ENCODE results near the gene NEU1.
"Not testable (repeated sequence)": the region's sequence is repeated elsewhere in the genome, so short reads cannot be mapped to it uniquely, and the experiment has no call there.

Gene NEU1

DNA sequence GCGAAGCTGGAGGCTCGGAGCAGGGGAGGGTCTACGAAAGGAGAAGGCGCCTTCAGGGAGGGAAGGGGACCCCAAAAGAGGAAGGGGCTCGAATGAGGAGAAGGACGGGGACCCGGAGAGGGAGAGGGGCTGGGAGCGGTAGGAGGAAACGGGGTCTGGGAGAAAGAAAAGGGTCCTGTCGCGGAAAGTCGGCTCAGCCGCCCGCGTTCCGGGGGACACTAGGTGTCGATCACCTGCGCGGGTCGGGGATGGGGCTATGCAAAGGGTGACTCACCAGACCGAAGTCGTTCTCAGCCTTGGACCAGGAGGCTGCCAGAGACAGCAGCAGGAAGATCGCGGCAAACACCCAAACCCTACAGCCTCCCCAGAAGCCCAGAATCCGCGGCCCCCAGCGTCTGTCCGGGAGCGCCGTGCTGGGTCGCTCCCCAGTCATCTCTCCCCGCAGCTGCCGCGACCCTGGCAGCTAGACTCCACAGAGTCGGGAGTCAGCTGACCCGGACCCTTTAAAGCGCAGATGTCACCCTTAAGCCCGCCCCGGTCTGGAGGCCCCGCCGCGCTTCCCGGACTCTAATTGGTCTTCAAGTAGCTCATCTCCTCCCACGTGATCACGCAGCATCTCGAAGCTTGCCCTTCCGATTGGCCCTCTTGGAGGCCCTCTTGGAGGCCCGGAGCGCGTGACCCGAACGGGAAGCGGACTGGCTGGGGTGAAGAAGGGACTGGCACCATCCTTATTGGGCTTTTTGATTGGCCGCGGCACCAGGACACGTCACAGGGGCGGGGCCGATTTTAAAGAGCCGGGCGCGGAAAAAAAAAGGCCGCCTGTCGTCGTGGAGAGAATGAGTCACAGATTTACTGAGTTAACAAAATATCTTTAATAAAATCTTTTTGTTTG is at the start of gene NEU1:
TSS of gene NEU1 (minus strand) at position 478 of the 892 bp plus-strand sequence. CDS start at position 433, 45 bp downstream.
- DNase-seq (ENCODE audit: low read depth), result peak; percentile 100

DNA sequence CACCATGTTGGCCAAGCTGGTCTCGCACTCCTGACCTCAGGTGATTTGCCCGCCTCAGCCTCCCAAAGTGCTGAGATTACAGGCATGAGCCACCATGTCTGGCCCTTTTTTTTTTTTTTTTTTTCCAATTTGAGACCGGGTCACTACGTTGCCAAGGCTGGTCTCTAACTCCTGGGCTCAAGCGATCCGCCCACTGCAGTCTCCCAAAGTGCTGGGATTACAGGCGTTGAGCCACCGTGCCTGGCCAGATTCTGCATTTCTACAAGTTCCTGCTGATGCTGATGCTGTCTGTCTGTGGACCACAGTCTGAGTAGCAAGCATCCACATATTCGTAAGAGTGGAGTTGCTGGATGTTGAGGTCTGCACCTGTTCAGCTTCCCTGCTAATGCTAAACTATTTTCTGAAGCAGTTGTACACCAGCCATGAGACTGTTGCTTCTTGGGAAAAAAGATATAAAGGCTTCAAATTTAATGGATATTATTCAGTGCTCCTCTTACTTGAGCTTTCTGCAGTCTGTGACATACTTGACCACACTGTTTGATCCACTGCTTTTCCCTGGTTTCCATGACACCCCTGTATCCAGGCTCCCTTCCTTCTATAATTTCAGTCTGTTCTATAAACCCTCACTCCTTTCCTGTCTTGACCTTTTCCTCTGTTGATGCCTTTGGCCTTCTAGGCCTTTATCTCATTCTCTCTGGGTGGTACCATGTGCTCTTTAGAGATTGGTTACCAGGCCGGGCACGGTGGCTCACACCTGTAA is 49.4 kb upstream of the NEU1 start:
- DNase-seq (ENCODE audit: low read depth), result no peak

DNA sequence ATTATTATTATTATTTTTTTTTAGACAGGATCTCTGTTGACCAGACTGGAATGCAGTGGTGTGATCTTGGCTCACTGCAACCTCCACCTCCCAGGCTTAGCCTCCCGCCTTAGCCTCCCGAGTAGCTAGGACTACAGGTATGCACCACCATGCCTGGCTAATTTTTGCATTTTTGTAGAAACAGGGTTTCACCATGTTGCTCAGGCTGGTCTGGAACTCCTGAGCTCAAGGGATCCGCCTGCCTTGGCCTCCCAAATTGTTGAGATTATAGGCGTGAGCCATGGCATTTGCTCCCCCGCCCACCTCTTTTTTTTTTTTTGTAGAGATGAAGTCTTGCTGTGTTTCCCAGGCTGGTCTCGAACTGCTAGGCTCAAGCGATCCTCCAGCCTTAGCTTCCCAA is 46.7 kb upstream of the NEU1 start:
- not testable (repeated sequence) for DNase-seq (ENCODE audit: low read depth)

DNA sequence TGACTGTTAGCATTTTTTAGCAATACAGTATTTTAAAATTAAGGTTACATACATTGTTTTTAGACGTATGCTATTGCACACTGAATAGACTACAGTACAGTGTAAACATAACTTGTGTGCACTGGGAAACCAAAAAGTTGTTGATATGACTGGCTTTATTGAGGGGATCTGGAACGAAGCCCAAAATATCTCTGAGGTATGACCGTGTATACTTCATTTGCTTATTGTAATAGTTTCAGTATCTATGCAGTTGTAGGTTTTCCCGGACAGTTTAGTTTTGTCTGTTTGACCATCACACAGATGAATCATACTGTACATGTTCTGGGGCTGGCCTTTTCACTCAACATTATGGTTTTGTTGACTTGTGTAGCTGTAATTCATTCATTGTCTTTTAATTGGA is 46.2 kb upstream of the NEU1 start:
- peak; percentile 60 for DNase-seq (ENCODE audit: low read depth)

DNA sequence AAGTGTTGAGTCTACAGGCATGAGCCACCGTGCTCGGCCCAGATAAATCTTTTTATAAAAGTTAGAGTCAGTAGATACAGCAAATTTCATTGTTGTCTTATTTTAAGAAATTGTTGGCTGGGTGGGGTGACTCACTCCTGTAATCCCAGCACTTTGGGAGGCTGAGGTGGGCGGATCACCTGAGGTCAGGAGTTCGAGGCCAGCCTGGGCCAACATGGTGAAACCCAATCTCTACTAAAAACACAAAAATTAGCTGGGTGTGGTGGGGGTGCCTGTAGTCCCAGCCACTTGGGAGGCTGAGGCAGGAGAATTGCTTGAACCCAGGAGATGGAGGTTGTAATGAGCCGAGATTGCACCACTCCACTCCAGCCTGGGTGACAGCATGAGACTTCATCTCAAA is 45.6 kb upstream of the NEU1 start:
- DNase-seq (ENCODE audit: low read depth), result not testable (repeated sequence)

DNA sequence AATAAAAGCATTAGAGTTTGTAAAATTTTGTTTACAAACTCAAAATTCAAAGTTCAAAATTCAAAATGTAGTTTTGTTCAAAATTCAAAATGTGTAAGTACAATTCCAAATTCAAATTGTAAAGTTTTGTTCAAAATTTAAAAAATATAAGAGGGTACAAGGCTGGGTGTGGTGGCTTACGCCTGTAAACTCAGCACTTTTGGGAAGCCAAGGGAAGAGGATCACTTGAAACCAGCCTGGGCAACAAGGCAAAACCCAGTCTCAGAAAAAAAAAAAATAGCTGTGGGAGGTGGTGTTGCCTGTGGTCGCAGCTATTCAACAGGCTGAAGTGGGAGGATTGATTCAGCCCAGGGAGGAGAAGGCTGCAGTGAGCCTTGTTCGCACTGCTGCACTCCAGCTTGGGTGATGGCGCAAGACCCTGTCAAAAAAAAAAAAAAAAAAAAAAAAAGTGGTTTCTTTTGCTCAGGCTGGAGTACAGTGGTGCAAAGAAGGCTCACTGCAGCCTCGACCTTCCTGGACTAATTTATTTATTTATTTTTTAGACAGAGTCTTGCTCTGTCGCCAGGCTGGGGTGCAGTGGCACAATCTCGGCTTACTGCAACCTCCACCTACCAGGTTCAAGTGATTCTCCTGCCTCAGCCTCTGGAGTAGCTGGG is 44.7 kb upstream of the NEU1 start:
- no peak for DNase-seq (ENCODE audit: low read depth)

DNA sequence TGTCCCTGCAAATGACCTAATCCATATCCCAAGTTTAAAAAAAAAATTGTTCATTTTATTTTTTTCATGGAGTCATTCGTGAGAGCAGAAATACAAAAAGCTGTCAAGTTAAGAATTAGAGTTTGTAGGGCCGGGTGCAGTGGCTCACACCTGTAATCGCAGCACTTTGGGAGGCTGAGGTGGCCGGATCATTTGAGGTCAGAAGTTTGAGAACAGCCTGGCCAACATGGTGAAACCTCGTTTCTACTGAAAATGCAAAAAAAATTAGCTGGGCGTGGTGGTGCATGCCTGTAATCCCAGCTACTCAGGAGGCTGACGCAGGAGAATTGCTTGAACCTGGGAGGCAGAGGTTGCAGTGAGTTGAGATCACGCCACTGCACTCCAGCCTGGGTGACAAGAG is 44.1 kb upstream of the NEU1 start:
- DNase-seq (ENCODE audit: low read depth), result not testable (repeated sequence)

DNA sequence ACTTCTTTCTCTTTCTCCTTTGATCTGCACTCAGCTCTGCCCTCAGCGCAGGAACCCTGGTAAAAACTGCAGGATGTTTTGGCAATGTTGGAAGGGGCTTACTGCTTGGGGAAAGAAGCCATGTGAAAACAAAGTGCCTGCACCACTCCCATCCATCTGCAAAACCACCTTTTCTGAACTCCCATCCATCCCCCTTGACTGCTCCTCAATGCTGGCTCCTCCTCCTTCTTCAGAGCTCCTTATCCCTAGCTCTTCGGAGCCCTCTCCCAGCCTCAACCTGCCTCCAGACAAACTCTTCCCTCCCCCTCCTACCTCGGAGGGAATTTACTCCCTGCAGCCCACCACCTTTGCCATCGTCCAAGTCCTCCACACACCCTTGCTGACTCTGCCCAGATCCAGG is 43.5 kb upstream of the NEU1 start:
- no peak for DNase-seq (ENCODE audit: low read depth)

DNA sequence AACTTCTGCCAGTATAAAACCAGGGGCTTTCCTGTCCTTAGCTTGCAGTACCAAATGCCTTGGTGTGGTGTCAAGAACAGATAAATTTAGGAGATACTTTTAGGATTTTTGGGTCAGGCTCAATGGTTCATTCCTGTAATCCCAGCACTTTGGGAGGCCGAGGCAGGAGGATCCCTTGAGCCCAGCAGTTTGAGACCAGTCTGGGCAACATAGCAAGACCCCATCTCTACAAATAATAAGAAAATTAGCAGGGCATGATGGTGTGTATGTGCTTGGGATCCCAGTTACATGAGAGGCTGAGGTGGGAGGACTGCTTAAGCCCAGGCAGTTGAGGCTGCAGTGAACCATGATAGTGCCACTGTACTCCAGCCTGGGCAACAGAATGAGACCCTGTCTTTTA is 42.4 kb upstream of the NEU1 start:
- no peak for DNase-seq (ENCODE audit: low read depth)

DNA sequence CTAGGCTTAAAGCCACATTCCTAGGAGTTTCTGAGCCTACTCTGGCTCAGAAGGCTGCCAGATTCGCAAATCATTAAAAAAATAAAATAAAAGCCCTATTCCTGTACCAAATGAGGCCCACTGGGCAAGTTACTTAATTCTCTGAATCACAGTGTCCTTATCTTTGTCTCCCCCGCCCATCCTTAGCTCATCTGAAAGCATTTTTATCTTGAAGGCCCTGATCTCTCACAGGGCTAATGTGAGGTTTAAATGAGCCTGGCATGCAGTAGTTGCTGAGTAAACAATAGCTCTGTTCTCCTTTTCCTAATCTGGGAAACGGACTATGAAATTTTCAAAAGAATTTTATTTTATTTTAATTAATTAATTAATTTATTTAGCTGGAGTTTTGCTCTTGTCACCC is 41.3 kb upstream of the NEU1 start:
- DNase-seq (ENCODE audit: low read depth), result no peak

DNA sequence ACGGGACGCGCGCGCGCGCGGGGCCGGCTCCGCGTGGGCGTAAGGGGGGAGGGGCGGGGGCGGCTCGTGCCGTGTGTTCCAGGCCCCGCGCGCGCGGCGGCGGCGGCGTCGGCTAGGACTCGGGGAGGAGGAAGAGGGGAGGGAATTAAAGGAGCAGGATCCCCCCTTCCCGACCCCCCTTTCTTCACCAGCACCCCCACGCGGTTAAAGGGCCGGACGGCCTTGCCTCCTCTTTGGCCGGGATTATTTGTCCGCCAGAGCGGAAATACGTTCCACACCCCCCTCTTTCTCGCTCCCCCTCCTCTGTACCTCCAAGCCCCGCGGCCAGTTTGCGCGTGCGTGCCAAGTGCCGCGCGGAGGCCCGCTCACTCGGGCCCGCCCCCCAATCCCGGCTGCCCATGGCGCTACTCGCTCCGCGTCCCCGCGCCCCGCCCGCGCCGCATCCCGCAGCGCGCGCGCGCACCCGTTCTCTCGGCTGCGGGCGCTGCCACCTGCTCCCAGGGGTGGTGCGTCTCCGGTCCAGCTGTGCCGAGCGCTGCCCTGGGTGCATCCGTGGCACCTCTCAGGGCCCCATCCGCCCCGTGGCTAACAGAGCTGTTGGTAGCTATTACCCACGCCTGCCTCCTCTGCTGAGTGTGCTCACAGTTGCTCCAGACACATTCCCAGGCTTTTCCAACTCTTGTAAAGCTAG is 39.5 kb upstream of the NEU1 start, which contains the start of gene ZBTB12:
TSS of gene ZBTB12 (minus strand) at position 134 of the 691 bp plus-strand sequence. CDS start 781 bp downstream, outside the sequence.
- peak; percentile 83 for DNase-seq (ENCODE audit: low read depth)

DNA sequence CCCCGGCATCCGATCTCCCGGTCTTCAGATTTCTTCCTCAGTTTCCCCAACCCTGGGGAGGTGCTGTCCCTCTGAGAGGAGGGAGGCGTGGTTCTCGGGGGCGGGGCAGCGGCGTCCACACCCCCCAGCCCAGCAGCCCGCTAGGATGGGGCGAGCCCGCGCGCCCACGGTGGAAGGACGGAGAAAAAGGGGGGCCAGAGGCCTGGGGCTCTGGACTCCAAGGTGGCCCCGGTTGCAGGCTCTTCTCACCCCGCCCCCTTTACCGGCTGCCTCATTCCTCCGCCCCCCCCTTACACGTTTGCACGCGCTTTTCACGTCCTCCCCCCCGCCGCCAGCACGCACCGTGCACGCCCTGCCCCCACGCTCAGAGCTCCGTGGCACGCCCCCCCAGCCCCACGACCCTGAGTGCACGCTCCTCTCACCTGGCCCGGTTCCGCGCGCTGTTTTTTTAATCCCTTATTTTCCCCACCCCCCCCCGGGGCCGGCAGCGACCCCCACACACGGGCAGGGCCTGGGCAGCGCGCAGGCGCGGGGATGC is 38.9 kb upstream of the NEU1 start:
- DNase-seq (ENCODE audit: low read depth), result no peak

DNA sequence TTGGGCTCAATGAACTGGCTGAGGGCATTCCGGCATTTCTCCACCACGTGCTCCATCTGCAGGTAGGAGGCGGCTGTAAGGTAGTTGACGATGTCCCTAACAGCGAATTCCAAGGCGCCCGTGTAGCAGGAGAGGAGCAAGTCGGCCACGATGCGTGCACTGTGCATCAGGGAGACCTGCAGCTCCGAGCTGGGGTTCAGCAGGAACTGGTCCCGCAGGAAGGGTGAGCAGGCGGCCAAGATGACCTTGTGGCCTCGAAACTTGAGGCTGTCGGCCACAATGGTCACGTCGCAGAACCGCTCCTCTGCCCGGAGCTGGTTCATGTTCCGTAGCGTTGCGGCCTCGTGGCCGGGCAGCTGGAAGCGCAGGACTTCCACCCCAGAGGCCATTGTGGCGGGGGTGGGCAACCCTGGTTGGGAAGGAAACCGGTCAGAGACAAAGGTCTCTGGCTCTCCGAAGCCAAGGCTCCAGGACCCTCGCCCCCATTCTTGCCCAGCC is 38.3 kb upstream of the NEU1 start:
- no peak for DNase-seq (ENCODE audit: low read depth)

DNA sequence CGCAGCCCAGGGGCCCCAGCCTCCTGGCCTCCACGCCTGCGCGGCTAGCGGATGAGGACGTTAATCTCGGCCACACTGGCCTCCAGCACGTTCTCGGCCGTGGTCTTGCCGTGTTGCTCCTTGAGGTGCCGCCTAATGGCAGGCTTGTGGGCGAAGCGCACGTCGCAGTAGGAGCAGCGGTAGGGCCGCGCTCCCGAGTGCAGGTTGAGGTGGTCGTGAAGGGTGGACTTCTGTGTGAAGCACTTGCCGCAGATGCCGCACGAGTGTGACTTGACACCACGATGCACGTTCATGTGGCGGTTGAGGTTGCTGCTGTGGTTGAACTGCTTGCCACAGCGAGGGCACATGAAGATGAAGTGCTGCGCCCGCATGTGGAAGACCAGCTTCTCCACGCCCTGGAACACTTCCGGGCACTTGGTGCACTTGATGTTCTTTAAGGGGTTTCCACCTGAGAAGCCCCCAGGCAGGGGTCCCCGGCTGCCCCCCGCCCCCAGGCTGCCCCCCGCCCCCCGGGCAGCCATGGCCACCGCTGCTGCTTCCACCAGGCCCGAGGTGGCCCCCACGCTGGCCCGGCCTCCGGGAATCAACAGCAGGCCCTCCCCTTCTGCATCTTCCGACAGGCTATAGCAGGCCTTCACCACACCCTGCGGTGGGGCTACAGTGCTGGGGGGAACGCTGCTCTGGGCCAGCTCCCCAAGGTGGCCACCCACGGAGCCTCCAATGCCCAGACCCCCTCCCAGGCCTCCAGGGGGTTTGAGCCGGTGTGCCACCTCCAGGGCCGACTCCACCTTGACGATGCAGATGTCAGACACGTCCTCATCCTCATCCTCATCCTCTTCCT is 37.5 kb upstream of the NEU1 start:
- no peak for DNase-seq (ENCODE audit: low read depth)

DNA sequence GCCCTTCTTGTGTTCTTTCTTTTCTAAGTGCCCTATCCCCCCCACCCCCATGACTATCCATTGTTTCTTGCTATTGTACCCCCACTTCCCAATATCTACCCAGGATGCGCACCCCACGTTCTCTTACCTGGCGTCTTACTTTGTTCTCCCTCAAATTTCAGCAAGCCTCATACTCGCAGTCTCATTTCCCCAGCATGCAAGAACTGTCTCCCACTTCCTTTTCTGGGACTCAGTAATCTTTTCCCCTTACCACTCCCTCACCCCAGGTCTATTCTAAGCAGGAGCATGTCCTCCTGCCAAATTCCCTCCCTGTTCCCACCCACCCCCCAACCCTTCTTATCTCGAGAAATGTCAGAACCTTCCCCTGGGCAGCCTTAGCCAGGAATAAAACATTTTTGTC is 36.6 kb upstream of the NEU1 start:
- DNase-seq (ENCODE audit: low read depth), result no peak

DNA sequence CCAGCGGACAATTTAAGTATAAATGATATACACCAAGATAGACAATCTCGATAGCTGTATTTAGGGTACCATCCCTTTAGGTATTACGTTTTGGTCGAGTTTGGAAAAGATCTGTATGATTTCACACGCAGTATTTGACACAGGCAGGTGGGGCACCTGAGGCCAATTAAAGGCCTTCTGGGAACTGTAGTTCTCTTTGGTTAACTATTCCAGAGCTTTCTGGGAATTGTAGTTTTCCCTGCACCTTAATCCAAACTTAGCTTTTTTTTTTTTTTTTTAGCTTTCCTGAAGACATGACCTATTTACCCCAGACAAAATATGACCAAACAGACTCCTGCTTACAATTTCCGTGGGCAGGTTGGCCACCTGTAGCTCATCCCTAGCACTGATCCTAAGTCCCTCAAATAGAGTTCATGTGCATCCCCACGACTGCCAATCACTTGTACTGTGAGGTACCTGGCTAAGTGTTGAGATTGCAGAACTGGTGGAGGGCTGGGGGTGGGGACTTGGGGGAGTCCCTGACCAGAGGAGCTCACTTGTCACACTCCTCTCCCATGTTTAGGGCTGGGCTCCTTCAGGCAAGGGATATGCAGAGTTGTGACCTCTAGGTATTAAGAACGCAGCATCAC is 35.9 kb upstream of the NEU1 start:
- DNase-seq (ENCODE audit: low read depth), result no peak

DNA sequence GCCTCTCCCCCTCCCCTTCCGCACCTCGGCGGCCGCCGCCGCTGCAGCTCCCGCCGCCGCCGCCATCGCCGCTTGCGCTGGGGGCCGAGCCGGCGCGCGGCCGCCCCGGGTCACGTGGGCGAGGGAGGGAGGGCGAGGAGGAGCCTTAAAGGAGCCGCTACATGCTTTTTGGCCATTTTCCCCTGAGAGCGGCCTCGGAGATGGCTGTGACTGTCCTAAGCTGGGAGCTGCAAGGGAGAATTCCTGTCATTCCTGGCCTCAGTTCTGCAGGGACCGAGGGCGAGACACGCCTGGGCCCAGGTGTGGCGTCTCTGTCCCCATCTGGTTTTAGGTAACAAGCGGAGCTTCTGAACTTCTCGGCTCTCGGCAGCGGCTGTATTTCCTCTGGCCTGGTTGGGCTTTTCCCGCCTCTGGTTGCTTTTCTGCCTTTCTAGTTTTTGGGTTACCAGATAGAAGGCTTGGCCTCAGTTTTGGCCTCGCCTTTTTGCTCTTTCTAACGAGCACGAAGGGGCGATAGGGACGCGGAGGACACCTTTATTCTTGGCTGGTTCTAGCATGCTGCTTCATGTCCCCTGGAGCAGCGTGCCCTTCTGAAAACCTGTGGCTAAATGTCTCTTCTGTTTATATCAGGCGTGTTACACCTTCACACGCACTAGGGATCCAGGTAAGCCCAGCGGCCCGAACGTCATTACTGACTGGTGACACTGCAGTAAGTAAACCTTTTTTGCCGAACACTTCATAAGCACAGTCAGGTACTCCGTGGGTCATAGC is 35.2 kb upstream of the NEU1 start, which contains the start of gene EHMT2:
TSS of gene EHMT2 (minus strand) at position 87 of the 771 bp plus-strand sequence. CDS start at position 66, 21 bp downstream.
- no peak for DNase-seq (ENCODE audit: low read depth)

DNA sequence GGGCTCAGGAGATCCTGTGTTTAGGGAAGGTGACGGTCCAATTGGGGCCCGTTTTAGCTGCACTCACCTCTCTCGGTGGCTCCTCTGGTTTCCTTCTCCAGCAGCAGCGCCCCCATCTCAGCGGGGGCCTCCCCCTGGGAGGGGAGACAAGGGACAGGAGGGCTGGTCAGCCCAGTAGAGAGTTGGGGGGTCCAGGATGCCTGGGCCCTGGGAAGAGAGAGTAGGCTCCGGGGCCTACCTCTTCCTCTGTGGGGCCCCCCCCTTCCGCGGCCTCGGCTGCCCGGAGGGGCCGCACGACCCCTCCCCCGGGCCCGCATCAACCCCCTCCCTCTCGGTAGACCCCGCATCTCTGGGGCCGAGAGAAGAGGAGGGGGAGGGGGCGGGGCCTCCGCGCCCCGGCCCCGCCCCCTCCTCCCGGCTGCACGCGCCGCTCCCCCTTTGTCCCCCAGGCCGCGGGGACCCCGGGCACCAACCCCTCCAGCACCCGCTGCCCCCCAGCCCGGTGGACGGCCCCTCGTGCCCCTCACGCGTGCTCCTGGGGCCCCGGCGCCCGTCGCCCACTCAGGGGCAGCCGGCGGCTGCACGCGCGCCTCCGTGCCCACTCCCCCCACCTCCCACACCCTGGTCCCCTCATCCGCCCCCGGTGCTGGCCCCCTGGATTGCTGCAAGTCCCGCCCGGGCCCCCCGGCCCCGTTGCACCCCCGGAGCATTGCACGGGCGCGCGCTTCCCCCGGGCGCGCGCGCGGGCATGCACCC is 34.4 kb upstream of the NEU1 start:
- no peak for DNase-seq (ENCODE audit: low read depth)

Measured in non-pigmented ciliary epithelial cell (primary cell).